GM19463 (cell line): Measurements from ENCODE around the gene RAD51D.
"Not testable (repeated sequence)": the region's sequence is repeated elsewhere in the genome, so short reads cannot be mapped to it uniquely, and the experiment has no call there.

Experiments
- ATAC-seq: cut with Tn5 transposase; IDR thresholded peaks from one replicate; pipeline ENCODE4 v1.9.1; 2021; ENCODE audit warnings: mild to moderate bottlenecking, moderate library complexity; ENCODE audit not compliant: unreplicated experiment

Gene RAD51D

GRCh38 chr17:35119370-35120165 is at the start of gene RAD51D:
Gene RAD51D, minus strand, starts transcription at chr17:35119860. Its CDS starts 247 bp downstream, at chr17:35119613.
- peak; percentile 78 for ATAC-seq

DNA sequence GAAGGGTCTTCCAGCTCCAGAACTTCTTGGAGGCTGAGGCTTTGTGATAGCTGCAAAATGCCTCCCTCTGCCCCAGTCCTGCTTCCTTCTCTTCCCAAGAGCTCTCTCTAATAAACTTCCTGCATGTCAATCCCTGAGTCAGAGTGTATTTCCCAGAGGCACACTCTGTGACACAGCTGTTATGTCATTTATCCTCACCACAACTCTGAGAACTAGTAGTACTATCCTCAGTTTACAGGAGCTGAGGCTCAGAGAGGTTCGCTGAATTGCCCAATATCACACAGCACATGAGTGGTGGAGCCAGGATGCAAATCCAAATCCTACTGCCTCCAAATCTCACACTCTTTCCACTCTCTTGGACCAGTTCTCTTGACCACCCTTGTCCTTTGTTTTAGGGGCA is 48.0 kb upstream of the RAD51D start:
- no peak for ATAC-seq

DNA sequence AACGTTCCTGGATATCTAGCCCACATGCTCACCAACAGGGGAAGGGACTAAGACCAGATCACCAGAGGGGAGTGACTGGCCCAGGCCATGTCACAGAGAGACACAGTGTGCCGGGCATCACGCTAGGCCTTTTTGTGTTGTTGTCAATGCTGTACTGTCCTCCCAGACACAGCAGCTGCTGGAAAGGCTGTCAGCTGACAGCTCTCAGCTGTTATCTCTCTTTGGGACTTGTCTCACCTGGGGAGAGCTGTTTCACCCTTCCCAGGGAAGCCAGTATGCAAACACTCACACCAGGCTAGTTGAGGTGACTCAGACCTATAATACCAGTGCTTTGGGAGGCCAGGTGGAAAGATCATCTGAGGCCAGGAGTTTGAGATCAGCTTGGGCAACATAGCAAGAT is 47.4 kb upstream of the RAD51D start:
- ATAC-seq: no peak

- no peak for ATAC-seq
Observed at GRCh38 chr17:35166526-35166925, 46.9 kb upstream of the RAD51D start.

- no peak for ATAC-seq
Observed at GRCh38 chr17:35164716-35165115, 45.1 kb upstream of the RAD51D start.

GRCh38 chr17:35163886-35164285 is 44.2 kb upstream of the RAD51D start:
- ATAC-seq: no peak

DNA sequence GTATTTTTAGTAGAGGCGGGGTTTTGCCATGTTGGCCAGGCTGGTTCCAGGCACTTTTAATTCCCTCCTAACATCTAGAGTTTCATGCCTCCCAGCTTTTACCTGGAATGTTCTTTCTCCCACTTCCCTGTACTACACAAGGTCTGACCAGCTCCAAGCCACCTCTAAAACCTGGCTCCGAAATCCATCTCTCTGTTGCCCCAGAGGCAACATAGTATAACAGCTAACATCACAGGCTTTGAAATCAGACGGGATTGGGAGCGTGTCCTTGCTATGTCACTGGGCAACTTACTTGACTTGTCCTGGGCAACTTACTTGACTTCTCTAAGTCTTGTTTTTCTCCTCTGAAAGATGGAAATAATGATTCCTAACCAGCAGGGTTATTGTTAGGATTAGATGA is 43.1 kb upstream of the RAD51D start:
- ATAC-seq: no peak

DNA sequence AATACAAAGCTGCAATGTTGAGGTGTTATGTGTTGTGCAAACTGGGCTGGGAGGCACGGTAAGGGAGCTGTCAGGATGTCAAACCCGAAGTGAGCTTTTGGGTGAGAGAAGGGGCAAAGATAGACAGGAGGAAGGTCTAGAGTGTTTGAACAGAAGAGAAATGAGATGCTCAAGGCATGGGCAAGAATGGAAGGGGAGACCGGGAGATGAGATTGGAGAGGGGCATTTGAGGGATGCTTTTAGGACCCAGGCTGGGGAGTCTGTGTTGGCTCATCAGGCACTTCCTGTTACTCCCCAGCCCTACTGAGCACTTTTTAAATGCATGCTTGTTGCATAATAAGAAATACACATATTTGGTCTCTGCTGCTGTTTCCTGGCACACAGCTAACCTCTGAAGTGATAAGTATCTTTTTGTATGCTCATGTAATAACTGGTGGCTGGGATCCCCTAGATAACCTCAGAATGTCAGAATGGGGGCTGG is 41.7 kb upstream of the RAD51D start:
- no peak for ATAC-seq

- ATAC-seq: no peak
Observed at GRCh38 chr17:35160354-35161201, 40.9 kb upstream of the RAD51D start.

DNA sequence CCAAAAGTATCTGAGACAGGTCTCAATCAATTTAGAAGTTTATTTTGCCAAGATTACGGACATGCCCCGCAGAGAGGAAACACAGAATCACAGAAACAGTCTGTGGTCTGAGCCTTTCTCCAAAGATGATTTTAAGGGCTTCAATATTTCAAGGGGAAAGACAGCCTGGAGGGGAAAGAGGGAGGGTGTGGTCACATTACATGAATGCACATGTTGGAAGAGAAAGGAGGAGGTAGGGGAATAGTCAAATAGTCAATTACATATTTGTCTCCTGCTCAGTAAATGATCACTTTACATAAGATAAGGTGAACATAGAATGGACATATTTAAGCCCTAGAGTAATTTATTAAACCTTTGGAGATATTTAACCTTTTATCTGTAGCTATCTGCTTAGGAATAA is 40.3 kb upstream of the RAD51D start:
- ATAC-seq: no peak

- no peak for ATAC-seq
Observed at GRCh38 chr17:35155246-35155645, 35.6 kb upstream of the RAD51D start.

GRCh38 chr17:35154196-35155165 is 34.8 kb upstream of the RAD51D start:
- no peak for ATAC-seq

DNA sequence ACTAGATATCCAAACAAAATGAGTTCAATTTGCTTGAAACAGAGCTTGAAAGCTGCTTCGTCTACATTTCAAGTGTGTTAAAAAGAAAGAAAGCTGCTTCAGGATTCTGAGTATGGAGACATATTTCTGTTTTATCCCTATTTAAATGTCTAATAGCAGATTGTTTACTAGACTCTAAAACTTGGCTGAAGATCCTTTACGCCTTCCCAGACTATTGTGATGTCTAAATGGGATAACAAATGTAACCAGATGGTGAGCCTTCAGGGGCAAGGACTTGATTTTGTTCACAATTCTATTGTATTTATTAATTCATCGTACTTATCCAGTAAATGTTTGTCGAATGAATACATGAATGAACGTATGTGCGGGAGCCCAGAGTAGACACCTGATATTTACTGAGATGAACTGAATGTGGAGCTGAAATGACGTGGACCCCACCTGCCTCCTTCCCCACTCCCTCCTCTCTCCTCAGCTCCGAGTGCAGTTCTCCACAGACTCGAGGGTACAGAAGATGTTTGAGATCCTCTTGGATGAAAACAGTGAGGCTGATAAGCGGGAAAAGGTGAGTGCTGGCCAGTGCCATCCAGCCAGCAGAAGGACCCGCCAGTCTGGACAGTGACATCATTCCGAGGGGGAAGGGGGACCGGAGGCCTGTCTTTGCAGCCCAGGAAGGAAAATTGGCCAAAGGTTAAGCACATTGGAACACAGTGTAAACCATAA is 32.9 kb upstream of the RAD51D start:
- no peak for ATAC-seq

DNA sequence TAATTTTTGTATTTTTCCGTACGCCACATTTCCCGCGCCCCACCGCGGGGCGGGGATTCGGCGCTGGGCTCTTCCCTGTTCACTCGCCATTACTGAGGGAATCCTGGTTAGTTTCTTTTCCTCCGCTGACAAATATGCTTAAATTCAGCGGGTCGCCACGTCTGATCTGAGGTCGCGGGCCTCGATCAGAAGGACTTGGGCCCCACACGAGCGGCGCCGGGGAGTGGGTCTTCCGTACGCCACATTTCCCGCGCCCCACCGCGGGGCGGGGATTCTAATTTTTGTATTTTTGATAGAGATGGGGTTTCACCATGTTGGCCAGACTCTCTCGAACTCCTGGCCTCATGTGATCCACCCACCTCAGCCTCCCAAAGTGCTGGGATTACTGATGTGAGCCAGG is 31.4 kb upstream of the RAD51D start:
- ATAC-seq: not testable (repeated sequence)

- no peak for ATAC-seq
Observed at GRCh38 chr17:35149941-35150340, 30.3 kb upstream of the RAD51D start.

DNA sequence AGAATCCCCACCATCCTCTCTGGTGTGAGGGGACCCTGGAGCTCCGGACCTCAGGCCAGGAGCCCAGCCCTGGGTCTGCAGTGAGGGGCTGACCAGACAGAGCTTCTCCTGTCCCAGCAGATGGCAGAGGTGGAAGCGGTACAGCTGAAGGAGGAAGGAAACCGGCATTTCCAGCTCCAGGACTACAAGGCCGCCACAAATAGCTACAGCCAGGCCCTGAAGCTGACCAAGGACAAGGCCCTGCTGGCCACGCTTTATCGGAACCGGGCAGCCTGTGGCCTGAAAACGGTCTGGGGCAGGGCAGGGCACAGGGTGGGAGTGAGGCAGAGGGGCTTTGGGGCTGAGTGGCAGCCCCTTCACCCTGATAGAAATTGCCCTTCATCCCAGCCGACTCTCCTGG is 28.5 kb upstream of the RAD51D start:
- ATAC-seq: no peak

DNA sequence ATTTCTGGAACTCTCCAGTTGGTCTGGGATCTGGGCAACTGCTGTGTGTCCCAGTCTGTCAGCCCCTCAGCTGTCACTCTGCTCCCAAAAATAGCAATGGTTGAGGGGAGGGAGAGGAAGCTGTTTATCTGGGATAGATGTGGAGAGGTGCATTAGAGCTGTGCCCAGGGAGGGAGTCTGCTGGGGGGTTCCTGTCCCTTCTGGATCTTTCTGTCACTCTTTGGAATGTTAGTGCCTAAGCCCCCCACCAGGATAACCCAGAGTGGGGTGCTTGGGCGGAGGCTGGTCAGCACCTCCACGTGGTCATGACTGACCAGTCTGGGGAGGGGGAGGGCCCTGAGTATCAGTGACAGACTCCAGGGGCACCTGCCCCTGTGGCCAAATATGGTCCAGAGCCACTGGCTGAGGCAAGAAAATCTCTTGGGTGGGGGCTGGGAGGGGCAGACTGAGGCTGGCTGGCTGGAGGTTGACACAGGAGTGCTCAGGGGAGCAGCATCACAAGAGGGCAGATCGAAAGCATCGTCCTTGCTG is 27.8 kb upstream of the RAD51D start, which contains the start of gene UNC45B:
Gene UNC45B, plus strand, starts transcription at position 443 of the 531 bp plus-strand sequence. CDS start 447 bp downstream, outside the sequence.
- ATAC-seq: no peak

GRCh38 chr17:35146214-35146833 is 26.7 kb upstream of the RAD51D start:
- no peak for ATAC-seq

DNA sequence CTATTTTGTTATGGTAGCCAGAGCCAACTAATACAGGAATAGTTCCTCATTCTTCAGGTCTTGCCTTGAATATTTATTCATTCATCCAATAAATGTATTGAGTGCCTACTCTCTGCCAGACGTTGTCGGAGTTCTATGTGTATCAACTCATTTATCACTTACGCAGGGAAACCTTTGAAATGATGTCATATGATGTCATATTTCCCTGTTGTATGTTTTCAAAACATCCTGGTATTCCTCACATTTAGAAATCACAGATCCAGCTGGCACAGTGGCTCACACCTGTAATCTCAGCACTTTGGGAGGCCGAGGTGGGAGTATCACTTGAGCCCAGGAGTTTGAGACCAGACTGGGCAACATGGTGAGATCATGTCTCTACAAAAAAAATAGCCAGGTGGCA is 25.2 kb upstream of the RAD51D start:
- ATAC-seq: no peak
